Epithelial cell of esophagus (primary cell): Measurements from ENCODE around the gene FCHSD2.
A peak's percentile ranks its signal among the peaks of the same experiment; 100 is the strongest.

ENCODE experiments used
- DNase-seq: peaks from one replicate; pipeline ENCODE4 v3.0.0; 2010; ENCODE audit warnings: low read depth
- H3K4me3 ChIP-seq: 2 replicates; pipeline ENCODE4 v1.5.1; 2011; ENCODE audit warnings: mild to moderate bottlenecking, low read length, control low read depth
- TF ChIP-seq, protein P1 (sequence below): IDR thresholded peaks from 2 replicates; pipeline ENCODE4 v1.5.1; 2011; ENCODE audit warnings: low read depth, mild to moderate bottlenecking, low read length, control low read depth, inconsistent platforms; ENCODE audit not compliant: insufficient read depth; ENCODE audit errors: missing control alignments

The FCHSD2 gene

DNA sequence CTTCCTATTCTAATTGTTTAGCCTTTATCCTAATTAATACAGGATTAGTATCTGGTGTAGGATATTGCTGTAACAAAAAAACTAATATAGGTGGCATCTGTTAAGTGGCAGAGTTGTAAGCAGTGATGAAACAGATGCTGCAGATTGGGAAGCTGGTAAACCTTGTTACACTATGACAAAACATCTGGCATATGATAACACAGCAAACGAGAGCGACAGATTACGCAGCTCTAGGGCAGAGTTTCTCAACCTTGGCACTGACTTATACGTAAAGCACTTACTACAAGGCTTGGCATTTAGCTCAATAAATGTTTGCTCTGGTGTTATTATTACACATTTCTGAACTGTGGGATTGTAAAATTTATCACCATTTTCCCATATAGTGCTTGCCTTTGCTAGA lies 190.9 kb downstream of the FCHSD2 start:
- DNase-seq: peak; percentile 83
- TF ChIP-seq, protein P1, sequence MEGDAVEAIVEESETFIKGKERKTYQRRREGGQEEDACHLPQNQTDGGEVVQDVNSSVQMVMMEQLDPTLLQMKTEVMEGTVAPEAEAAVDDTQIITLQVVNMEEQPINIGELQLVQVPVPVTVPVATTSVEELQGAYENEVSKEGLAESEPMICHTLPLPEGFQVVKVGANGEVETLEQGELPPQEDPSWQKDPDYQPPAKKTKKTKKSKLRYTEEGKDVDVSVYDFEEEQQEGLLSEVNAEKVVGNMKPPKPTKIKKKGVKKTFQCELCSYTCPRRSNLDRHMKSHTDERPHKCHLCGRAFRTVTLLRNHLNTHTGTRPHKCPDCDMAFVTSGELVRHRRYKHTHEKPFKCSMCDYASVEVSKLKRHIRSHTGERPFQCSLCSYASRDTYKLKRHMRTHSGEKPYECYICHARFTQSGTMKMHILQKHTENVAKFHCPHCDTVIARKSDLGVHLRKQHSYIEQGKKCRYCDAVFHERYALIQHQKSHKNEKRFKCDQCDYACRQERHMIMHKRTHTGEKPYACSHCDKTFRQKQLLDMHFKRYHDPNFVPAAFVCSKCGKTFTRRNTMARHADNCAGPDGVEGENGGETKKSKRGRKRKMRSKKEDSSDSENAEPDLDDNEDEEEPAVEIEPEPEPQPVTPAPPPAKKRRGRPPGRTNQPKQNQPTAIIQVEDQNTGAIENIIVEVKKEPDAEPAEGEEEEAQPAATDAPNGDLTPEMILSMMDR: no peak
- no peak overlapping the region for H3K4me3 ChIP-seq

DNA sequence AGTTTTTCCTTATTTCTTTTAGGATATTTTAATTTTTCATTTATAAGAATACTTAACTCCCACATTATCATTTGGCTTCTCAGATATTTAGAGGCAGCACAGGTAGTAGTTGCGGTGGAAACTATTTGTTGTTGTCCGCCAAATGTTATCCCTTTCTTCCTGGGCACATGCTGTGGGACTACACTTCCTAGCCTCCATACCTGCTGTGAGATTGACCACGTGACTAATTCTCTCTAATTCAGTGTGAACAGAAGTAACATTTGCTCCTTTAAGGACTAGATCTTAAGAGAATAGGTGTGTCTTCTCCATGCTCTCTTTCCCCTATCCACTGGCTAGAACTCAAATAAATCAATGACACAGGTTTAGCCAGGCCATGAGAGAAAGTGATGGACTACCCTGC lies 191.4 kb downstream of the FCHSD2 start:
- TF ChIP-seq, protein P1: no peak
- DNase-seq: no peak
- no peak overlapping the region for H3K4me3 ChIP-seq

DNA sequence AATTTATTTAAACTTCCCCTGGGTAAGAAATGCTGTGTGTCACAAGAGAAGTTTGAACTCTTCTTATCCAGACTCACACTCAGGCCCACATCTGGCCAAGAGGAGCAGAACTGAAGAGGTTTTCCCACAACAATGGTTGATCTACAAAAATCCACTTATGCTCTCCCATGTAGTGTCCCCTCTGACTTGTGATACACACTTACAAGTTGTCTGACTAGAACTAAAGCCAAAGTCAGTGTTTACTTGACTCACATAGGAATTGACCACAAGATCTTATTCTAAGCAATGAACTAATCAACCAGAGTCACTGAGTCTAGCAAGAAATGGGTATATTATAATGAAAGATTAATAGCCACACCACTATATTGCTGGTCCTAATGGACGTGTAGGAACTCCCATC lies 194.9 kb downstream of the FCHSD2 start:
- DNase-seq: no peak
- TF ChIP-seq, protein P1: no peak
- no peak overlapping the region for H3K4me3 ChIP-seq

DNA sequence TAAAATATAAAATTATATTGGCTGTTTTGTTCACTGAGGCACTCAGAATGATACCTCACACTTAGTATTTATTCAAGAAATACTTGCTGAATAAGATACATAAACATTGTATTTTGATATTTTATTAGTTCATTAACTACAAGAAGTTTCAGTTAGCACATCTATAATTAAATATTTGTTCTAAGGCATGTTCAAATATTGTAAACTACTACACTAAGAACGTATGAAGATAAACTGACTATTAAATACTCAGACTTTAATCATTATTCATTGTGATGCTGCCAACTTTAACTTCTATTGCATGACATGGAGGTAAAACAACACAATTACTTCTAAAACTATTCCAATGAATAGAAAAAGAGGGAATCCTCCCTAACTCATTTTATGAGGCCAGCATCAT lies 198.5 kb downstream of the FCHSD2 start:
- H3K4me3 ChIP-seq: no peak overlapping the region
- TF ChIP-seq, protein P1: no peak
- DNase-seq: no peak

DNA sequence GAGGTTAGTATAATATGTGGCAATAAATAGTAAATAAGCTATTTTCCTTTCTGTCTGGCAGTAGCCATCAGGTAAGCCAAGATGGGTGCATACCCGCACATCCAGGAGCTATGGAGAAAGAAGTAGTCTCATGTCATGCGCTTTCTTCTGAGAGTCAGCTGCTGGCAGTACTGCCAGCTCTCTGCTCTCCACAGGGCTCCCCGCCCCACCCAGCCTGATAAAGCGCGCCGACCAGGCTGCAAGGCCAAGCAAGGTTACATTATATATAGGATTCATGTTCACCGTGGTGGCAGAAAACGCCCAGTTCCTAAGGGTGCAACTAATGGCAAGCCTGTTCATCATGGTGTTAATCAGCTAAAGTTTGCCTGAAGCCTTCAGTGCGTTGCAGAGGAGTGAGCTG lies 201.7 kb downstream of the FCHSD2 start:
- H3K4me3 ChIP-seq: no peak overlapping the region
- TF ChIP-seq, protein P1: no peak
- DNase-seq: no peak

DNA sequence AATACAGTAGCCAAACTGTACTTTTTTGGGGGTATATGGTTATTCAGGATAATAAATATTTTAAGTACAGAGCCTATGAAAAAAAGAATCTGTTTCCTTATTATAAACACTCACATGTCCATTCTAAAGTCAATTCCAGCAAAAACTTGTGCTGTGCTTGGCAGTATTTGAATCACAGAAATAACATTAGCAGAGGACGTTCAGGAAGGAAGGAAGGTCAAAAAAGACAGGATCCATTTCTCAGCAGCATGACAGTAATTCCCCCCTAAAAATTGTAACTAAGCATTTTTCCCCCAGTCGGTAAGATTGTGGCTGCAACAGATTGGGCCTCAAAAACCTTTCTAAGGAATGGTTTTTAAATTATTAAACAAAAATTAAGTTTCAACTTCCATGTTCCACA lies 203.1 kb downstream of the FCHSD2 start:
- no peak for DNase-seq
- no peak overlapping the region for H3K4me3 ChIP-seq
- TF ChIP-seq, protein P1: no peak

DNA sequence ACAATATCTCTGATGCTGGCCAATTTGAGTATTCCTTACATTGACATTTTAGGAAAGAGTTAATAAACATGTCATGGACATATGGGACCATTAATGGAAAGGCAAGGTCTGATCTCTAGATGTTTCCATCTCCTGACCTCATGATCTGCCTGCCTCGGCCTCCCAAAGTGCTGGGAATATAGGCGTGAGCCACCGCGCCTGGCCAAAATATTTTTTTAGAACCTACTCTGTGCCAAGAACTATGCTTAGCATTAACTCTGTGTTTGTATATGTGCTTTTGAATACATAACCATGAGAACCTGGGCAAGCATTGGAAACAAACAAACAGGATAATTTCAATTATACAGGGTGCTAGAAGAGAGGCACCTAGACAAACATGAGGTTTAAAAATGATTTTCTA lies 204.7 kb downstream of the FCHSD2 start:
- TF ChIP-seq, protein P1: no peak

More for the DNA sequence above, 204.7 kb downstream of the FCHSD2 start:
- DNase-seq: no peak
- H3K4me3 ChIP-seq: no peak overlapping the region
